H9 (cell line): ENCODE measurements around the gene HAUS2. TPM values are rescaled to one million over a fixed set of nuclear protein-coding genes. Genes with fewer than 3 reads are reported as not detected.

Source experiments
- DNase-seq: peaks from one replicate; pipeline ENCODE4 v3.0.0-alpha.2; 2017
- H2AFZ ChIP-seq: one replicate; pipeline ENCODE4 v1.6.1; 2013; ENCODE audit warnings: mild to moderate bottlenecking, low read length, control low read depth, moderate library complexity
- H2AK5ac ChIP-seq: 2 replicates; pipeline ENCODE4 v1.6.1; 2013; ENCODE audit warnings: low read length, control low read depth, mixed read lengths; ENCODE audit not compliant: insufficient read length
- H2BK120ac ChIP-seq: one replicate; pipeline ENCODE4 v1.6.1; 2013; ENCODE audit warnings: low read depth, mild to moderate bottlenecking, low read length, control low read depth, inconsistent platforms; ENCODE audit not compliant: poor library complexity, severe bottlenecking
- H2BK12ac ChIP-seq: 2 replicates; pipeline ENCODE4 v1.6.1; 2013; ENCODE audit warnings: low read length, control low read depth, mixed read lengths, low read depth; ENCODE audit not compliant: insufficient read length
- H2BK15ac ChIP-seq: 2 replicates; pipeline ENCODE4 v1.6.1; 2013; ENCODE audit warnings: low read depth, low read length, control low read depth
- H2BK20ac ChIP-seq: one replicate; pipeline ENCODE4 v1.6.1; 2013; ENCODE audit warnings: low read depth, mild to moderate bottlenecking, low read length, control low read depth, inconsistent platforms; ENCODE audit not compliant: poor library complexity, severe bottlenecking
- H2BK5ac ChIP-seq: 2 replicates; pipeline ENCODE4 v1.6.1; 2013; ENCODE audit warnings: low read length, control low read depth, mixed read lengths; ENCODE audit not compliant: insufficient read length
- H3K14ac ChIP-seq: 2 replicates; pipeline ENCODE4 v1.6.1; 2013; ENCODE audit warnings: low read length, control low read depth; ENCODE audit not compliant: insufficient read depth
- H3K18ac ChIP-seq: 2 replicates; pipeline ENCODE4 v1.6.1; 2013; ENCODE audit warnings: low read depth, mild to moderate bottlenecking, mixed read lengths, low read length, control low read depth; ENCODE audit not compliant: insufficient read length
- H3K23ac ChIP-seq: 2 replicates; pipeline ENCODE4 v1.6.1; 2013; ENCODE audit warnings: low read length, control low read depth, mixed read lengths, low read depth; ENCODE audit not compliant: insufficient read length
- H3K23me2 ChIP-seq: 2 replicates; pipeline ENCODE4 v1.6.1; 2013; ENCODE audit warnings: low read depth, mild to moderate bottlenecking, mixed read lengths, low read length, control low read depth; ENCODE audit not compliant: insufficient read length, poor library complexity, severe bottlenecking
- H3K27ac ChIP-seq: 2 replicates; pipeline ENCODE4 v1.5.1; 2013; ENCODE audit warnings: low read length, control low read depth, mixed read lengths, low read depth; ENCODE audit not compliant: insufficient read length
- H3K27me3 ChIP-seq: 2 replicates; pipeline ENCODE4 v1.6.1; 2013; ENCODE audit warnings: low read length, control low read depth, inconsistent platforms; ENCODE audit not compliant: insufficient read depth
- H3K4ac ChIP-seq: 2 replicates; pipeline ENCODE4 v1.6.1; 2013; ENCODE audit warnings: low read depth, mild to moderate bottlenecking, control low read depth, inconsistent platforms, low read length, moderate library complexity
- H3K4me1 ChIP-seq: 2 replicates; pipeline ENCODE4 v1.6.1; 2013; ENCODE audit warnings: low read length, control low read depth, inconsistent platforms; ENCODE audit not compliant: insufficient read depth
- H3K4me2 ChIP-seq: 2 replicates; pipeline ENCODE4 v1.6.1; 2013; ENCODE audit warnings: low read length, control low read depth, mixed read lengths; ENCODE audit not compliant: insufficient read length, insufficient read depth
- H3K56ac ChIP-seq: 2 replicates; pipeline ENCODE4 v1.6.1; 2013; ENCODE audit warnings: low read depth, mild to moderate bottlenecking, mixed read lengths, low read length, control low read depth; ENCODE audit not compliant: insufficient read length
- H3K79me1 ChIP-seq: 2 replicates; pipeline ENCODE4 v1.6.1; 2013; ENCODE audit warnings: low read depth, mild to moderate bottlenecking, moderate library complexity, low read length, control low read depth, inconsistent platforms; ENCODE audit not compliant: insufficient read depth, poor library complexity, severe bottlenecking
- H3K79me2 ChIP-seq: 2 replicates; pipeline ENCODE4 v1.6.1; 2013; ENCODE audit warnings: low read length, control low read depth, inconsistent platforms; ENCODE audit not compliant: insufficient read depth
- H3K9ac ChIP-seq: 2 replicates; pipeline ENCODE4 v1.6.1; 2013; ENCODE audit warnings: low read length, control low read depth, mixed read lengths; ENCODE audit not compliant: insufficient read length; ENCODE audit errors: extremely low read depth
- H3K9me3 ChIP-seq: one replicate; pipeline ENCODE4 v1.6.1; 2013; ENCODE audit warnings: low read depth, low read length, inconsistent platforms; ENCODE audit not compliant: control insufficient read depth
- H3T11ph ChIP-seq: one replicate; pipeline ENCODE4 v1.6.1; 2013; ENCODE audit warnings: mild to moderate bottlenecking, low read length, control low read depth, inconsistent platforms
- H4K20me1 ChIP-seq: one replicate; pipeline ENCODE4 v1.6.1; 2013; ENCODE audit not compliant: control insufficient read depth, insufficient read length, insufficient read depth
- H4K5ac ChIP-seq: 2 replicates; pipeline ENCODE4 v1.6.1; 2013; ENCODE audit warnings: low read depth, mild to moderate bottlenecking, mixed read lengths, low read length, control low read depth; ENCODE audit not compliant: insufficient read length
- H4K8ac ChIP-seq: replicated peaks from 2 replicates; pipeline ENCODE4 v1.6.1; 2013; ENCODE audit warnings: low read length, control low read depth, mixed read lengths, low read depth; ENCODE audit not compliant: insufficient read length
- H4K91ac ChIP-seq: 2 replicates; pipeline ENCODE4 v1.6.1; 2013; ENCODE audit warnings: low read depth, mild to moderate bottlenecking, moderate library complexity, mixed read lengths, low read length, control low read depth; ENCODE audit not compliant: insufficient read length
- H3K27ac Mint-ChIP-seq, 3 experiments: 2 replicates in 2 of 3; 3 replicates in 1 of 3; pipeline ENCODE4 v1.8.0; 2020 to 2021; ENCODE audit warnings: mixed read lengths in 3 of 3, mild to moderate bottlenecking in 1 of 3, moderate library complexity in 1 of 3
- H3K27me3 Mint-ChIP-seq: 2 replicates; pipeline ENCODE4 v1.8.0; 2021; ENCODE audit warnings: low read depth, mild to moderate bottlenecking, moderate library complexity, mixed read lengths
- H3K36me3 Mint-ChIP-seq, 3 experiments: 2 replicates in 2 of 3; 3 replicates in 1 of 3; pipeline ENCODE4 v1.8.0; 2020 to 2021; ENCODE audit warnings: low read depth in 3 of 3, mixed read lengths in 3 of 3; ENCODE audit not compliant: insufficient read depth in 1 of 3
- H3K4me1 Mint-ChIP-seq, 2 experiments: 2 replicates each; pipeline ENCODE4 v1.8.0; 2020; ENCODE audit warnings: mixed read lengths in 2 of 2
- H3K4me3 Mint-ChIP-seq, 2 experiments: 2 replicates in 1 of 2; 3 replicates in 1 of 2; pipeline ENCODE4 v1.8.0; 2020 to 2021; ENCODE audit warnings: mild to moderate bottlenecking in 2 of 2, mixed read lengths in 2 of 2, moderate library complexity in 1 of 2
- H3K9me3 Mint-ChIP-seq, 2 experiments: 2 replicates in 1 of 2; 3 replicates in 1 of 2; pipeline ENCODE4 v1.8.0; 2020; ENCODE audit warnings: mild to moderate bottlenecking in 2 of 2, mixed read lengths in 2 of 2, moderate library complexity in 1 of 2
- WGBS: extraction: QIAGEN DNeasy Blood & Tissue Kit; methylation state at CpG from one replicate; pipeline ENCODE4 v1.1.7; 2013; ENCODE audit warnings: missing lambda C conversion rate, low lambda C conversion rate, mixed read lengths; ENCODE audit not compliant: insufficient read length; ENCODE audit errors: extremely low coverage; 5-methylcytosine and 5-hydroxymethylcytosine counted together
- total RNA-seq: library from RNA; stranded (reverse); gene quantifications from 2 replicates; pipeline ENCODE4 v1.2.1, GENCODE V29; 2021
- TF ChIP-seq, protein P1 (sequence below): fragments of 200-600 bp; sonication (generic); conservative IDR thresholded peaks from 3 replicates; pipeline ENCODE4 v1.8.0; 2021; ENCODE audit warnings: antibody characterized with exemption, mild to moderate bottlenecking

Gene HAUS2
- total RNA-seq, 1 experiment from 2014 or later = 42.5 TPM

DNA sequence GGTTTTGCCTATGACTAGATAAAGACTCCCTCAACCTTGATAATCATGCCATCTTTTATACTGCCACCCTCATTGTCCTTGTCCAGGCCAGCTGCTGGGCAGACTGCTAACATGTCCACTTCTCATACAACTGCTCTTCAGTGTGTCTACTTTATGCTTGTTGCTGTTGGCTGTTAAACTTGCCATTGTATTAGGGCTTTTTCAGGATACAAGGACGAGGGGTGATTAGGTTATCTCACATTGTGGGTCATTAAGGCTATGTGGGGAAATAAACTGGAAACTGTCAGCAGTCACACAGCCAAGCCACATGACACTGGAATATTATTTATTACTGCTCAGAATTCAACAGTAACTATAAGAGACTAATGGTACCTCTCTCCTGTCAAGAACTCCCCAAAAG is 62.9 kb downstream of the HAUS2 start:
- Histone ChIP-seq H3K9me3 (no peaks in the 10 kb centered on the region), H3K14ac (no peak overlapping the region), H3K18ac (no peak overlapping the region), H3K4ac (no peak overlapping the region), H2BK15ac (no peak overlapping the region), H2BK120ac (no peak overlapping the region), H2AK5ac (no peak overlapping the region), H3K79me1 (no peaks in the 10 kb centered on the region), H2AFZ (no peak overlapping the region), H3K56ac (no peak overlapping the region), H3K79me2 (no peaks in the 10 kb centered on the region), H3K23me2 (no peaks in the 10 kb centered on the region), H2BK20ac (no peak overlapping the region), H3K23ac (no peak overlapping the region), H3K4me1 (no peaks in the 10 kb centered on the region), H3K27ac (no peak overlapping the region), H3T11ph (no peak overlapping the region), H4K5ac (no peak overlapping the region), H2BK12ac (no peak overlapping the region), H3K9ac (no peak overlapping the region), H4K20me1 (no peaks in the 10 kb centered on the region), H3K4me2 (no peak overlapping the region), H2BK5ac (no peak overlapping the region), H3K27me3 (no peaks in the 10 kb centered on the region), H4K91ac (no peak overlapping the region), H4K8ac (no peak overlapping the region)
- TF ChIP-seq, protein P1, sequence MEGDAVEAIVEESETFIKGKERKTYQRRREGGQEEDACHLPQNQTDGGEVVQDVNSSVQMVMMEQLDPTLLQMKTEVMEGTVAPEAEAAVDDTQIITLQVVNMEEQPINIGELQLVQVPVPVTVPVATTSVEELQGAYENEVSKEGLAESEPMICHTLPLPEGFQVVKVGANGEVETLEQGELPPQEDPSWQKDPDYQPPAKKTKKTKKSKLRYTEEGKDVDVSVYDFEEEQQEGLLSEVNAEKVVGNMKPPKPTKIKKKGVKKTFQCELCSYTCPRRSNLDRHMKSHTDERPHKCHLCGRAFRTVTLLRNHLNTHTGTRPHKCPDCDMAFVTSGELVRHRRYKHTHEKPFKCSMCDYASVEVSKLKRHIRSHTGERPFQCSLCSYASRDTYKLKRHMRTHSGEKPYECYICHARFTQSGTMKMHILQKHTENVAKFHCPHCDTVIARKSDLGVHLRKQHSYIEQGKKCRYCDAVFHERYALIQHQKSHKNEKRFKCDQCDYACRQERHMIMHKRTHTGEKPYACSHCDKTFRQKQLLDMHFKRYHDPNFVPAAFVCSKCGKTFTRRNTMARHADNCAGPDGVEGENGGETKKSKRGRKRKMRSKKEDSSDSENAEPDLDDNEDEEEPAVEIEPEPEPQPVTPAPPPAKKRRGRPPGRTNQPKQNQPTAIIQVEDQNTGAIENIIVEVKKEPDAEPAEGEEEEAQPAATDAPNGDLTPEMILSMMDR = no peak
- Mint-ChIP-seq H3K9me3 (no peaks in the 10 kb centered on the region), H3K27me3 (no peaks in the 10 kb centered on the region), H3K36me3 (no peaks in the 10 kb centered on the region), H3K27ac (no peak overlapping the region), H3K4me1 (peaks cover 0 to 5% of the 10 kb centered on the region in 2 experiments; a peak in 1 of 4 replicates), H3K4me3 (no peak overlapping the region)
- no peak for DNase-seq
- WGBS = no CpG with 5 or more reads among the region's 1 CpG
